Activated T-cell treated with anti-CD3 and anti-CD28 coated beads, Interleukin-2, amount 50 U/mL, for 24 hours (primary cell): ENCODE results near the gene ZNF503.

ENCODE experiments used
- DNase-seq: peaks from one replicate; pipeline ENCODE4 v3.0.0-alpha.2; 2020
- H3K27ac Mint-ChIP-seq: 2 replicates; pipeline ENCODE4 v1.8.0; 2020; ENCODE audit warnings: mild to moderate bottlenecking, mixed read lengths
- H3K27me3 Mint-ChIP-seq: 2 replicates; pipeline ENCODE4 v1.8.0; 2020; ENCODE audit warnings: mixed read lengths
- H3K36me3 Mint-ChIP-seq: 2 replicates; pipeline ENCODE4 v1.8.0; 2020; ENCODE audit warnings: low read depth, mixed read lengths
- H3K4me1 Mint-ChIP-seq: 2 replicates; pipeline ENCODE4 v1.8.0; 2020; ENCODE audit warnings: low read depth, mixed read lengths
- H3K4me3 Mint-ChIP-seq: 2 replicates; pipeline ENCODE4 v1.8.0; 2020; ENCODE audit warnings: mild to moderate bottlenecking, moderate library complexity, mixed read lengths
- H3K9me3 Mint-ChIP-seq: 2 replicates; pipeline ENCODE4 v1.8.0; 2020; ENCODE audit warnings: mixed read lengths

Gene ZNF503, protein sequence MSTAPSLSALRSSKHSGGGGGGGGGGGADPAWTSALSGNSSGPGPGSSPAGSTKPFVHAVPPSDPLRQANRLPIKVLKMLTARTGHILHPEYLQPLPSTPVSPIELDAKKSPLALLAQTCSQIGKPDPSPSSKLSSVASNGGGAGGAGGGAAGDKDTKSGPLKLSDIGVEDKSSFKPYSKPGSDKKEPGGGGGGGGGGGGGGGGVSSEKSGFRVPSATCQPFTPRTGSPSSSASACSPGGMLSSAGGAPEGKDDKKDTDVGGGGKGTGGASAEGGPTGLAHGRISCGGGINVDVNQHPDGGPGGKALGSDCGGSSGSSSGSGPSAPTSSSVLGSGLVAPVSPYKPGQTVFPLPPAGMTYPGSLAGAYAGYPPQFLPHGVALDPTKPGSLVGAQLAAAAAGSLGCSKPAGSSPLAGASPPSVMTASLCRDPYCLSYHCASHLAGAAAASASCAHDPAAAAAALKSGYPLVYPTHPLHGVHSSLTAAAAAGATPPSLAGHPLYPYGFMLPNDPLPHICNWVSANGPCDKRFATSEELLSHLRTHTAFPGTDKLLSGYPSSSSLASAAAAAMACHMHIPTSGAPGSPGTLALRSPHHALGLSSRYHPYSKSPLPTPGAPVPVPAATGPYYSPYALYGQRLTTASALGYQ

DNA sequence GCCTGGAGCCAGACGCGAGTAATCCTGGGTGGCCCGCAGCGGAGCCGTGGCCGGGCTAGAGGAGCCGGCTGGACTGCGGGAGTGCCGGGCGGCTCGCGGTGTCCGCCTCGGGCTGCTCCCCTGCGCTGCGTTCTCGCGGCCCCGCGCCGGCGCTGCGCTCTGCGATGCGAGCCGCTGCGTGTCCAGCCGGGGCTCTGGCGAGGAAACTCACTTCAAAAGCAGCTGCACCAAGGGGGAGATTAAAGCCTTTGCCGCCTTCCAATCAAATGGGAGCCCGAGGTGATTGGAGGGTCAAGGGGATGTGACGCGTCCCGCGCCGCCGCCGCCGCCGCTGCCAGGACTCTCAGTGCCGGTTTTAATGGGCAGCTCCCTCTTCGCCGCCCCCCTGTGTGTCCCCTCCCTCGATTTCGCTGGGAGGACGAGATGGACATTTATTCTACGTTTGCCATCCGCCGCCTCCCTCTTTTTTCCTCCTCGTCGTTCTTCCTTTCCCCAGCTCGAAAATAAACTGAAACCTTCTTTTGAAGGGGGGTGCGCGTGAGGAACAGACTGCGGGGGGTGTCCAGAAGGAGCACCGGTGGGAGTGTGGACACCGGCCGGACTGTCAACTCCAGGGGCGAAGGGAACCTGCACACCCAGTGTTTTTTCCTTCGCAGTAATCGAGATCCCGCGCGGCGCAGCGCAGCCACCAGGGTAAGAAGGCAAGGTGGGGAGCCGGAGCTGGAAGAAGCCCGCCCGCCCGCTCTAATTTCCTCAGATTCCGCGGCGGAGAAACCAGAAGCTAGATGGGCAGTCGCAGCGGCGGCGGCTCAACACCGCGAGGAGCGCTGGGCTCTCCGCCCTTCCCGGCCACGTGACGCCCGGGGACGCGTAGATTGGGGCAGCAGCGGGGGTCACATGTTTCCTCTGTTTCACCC lies at the start of gene ZNF503:
TSS of gene ZNF503 (minus strand) at position 196 of the 917 bp plus-strand sequence. CDS start 345 bp downstream, outside the sequence.
- peaks cover 78% of the 10 kb centered on the region for H3K27me3 Mint-ChIP-seq
- peak within 1 kb of the TSS; percentile 77 for H3K4me3 Mint-ChIP-seq
- no peaks in the 10 kb centered on the region for H3K9me3 Mint-ChIP-seq
- DNase-seq, result peak; percentile 60
- H3K4me1 Mint-ChIP-seq, result peaks cover 30% of the 10 kb centered on the region
- no peaks in the 10 kb centered on the region for H3K36me3 Mint-ChIP-seq
- peak within 1 kb of the TSS; percentile 22 for H3K27ac Mint-ChIP-seq

DNA sequence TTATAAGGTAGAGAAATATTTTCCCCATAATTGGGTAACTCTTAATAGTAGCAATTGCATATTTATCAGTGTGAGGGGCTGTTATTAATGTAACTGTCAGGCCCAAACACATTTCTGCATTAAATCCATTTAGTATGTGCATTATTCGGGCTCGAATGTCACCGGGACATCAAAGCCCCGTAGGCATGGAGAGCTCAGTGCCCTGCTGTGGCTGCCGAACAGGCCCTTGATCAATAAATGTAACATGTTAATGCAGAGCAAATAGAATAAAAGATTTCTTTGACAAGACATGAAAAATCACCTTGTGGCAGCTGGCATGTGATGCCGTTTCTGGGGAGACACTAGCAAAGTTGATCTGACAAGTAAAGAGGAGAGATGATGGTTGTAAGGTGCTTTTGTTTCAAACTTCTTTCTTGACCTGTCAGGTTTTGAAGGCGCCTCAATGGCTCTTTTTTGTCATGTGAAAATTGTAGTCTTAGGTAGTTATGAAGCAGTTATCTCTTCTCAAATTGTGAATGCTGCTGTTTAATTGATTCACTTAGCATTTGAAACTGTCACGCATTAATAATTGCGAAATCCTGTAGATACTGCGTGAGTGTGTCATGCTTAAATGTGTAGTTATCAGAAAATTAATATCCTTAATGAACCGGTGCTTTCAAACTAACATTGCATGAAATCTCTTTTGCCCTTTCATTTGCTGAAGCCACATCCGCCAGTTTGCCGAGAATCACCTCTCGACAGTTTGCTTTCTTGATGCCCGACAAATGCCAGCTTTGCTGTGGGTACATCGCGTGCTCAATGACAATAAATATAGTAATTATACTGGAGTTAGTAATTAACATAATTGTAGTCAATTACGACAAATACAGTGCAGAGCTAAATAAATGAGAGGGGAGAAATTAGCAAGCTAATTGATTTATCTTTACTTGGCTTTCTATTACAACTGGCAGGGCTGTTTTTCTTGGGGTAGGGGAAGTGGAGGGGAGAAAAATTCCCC lies 49.4 kb upstream of the ZNF503 start:
- Mint-ChIP-seq H3K27me3 (peaks cover 46% of the 10 kb centered on the region), H3K27ac (no peak overlapping the region), H3K9me3 (peaks cover 7% of the 10 kb centered on the region), H3K36me3 (no peaks in the 10 kb centered on the region), H3K4me1 (no peaks in the 10 kb centered on the region), H3K4me3 (no peak overlapping the region)
- no peak for DNase-seq

DNA sequence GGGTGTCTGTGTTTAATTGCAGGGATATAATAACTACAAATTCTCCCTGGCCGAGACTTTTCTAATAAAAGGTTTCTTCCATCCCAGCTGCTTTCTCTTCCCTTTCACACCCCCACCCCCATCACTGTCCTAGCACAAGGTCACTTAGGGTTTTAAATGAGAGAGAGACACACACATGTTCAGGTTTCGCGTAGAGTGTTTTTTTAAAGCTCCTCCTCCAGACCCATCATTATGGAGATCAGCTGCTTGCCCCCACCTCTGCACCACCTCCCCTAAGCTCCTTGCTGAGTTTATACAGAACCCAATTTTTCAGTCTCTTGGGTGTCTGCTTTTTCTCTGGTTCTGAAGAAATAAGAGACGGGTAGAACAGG lies 48.5 kb upstream of the ZNF503 start:
- Mint-ChIP-seq H3K27ac (no peak overlapping the region), H3K27me3 (peaks cover 46% of the 10 kb centered on the region), H3K9me3 (peaks cover 7% of the 10 kb centered on the region)

DNA sequence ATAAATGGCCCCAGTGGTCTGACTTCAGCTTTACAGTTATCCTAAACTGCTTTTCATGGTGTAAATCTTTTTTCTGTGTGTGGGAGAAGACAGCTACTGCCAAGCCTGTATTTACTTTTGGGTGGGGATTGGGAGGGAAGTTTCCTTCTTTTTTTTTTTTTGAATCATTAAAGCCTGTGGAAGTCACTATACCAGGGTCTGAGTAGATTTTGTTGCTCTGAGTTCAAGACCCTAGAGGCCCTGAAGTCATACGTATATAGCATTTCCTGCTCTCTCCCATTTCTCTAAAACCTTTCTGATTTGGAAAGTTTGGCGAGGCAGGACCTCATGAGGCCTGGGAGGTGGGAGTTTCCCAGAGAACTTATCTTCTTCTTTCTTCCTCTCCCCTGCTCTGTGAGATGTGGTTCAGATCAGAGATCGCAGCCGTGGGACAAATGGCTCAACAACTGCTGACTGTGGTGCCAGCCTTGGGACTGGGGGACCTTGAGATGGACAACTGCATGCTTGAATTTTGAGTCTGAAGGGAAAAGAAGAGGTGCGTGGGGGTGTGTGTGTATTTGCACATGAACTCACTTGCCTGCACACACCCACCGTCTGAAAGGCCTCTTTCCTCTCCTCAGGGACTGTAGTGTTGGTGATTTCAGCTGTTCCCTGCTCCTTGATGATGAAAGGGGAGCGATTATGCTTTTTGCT lies 48.0 kb upstream of the ZNF503 start:
- H3K27ac Mint-ChIP-seq, result no peak overlapping the region
- DNase-seq, result no peak

More for the DNA sequence above, 48.5 kb upstream of the ZNF503 start:
- no peak for DNase-seq
- Mint-ChIP-seq H3K4me3 (no peak overlapping the region), H3K36me3 (no peaks in the 10 kb centered on the region), H3K4me1 (no peaks in the 10 kb centered on the region)

DNA sequence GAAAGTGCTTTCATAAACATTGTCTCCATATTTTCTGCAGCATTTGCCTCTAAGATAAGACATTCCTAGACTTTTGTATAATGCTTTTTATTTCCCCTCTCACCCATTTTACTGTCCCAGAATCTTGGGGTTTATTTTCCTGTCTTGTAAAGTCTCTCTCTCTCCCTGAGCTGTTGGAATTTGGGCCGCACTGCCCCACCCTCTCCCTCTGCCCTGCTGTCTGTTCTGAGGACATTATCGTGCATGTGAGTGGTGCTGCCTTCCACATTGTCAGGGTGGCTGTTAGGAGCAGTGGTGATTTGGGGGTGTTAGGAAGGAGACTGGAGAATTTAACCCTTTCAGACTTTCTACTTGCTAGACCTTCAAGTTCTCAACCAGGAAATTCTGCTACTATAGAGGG lies 46.6 kb upstream of the ZNF503 start:
- no peak for DNase-seq
- H3K9me3 Mint-ChIP-seq, result peaks cover 15% of the 10 kb centered on the region
- no peaks in the 10 kb centered on the region for H3K36me3 Mint-ChIP-seq
- H3K27ac Mint-ChIP-seq, result no peak overlapping the region
- no peaks in the 10 kb centered on the region for H3K4me1 Mint-ChIP-seq
- no peak overlapping the region for H3K4me3 Mint-ChIP-seq
- H3K27me3 Mint-ChIP-seq, result peaks cover 39% of the 10 kb centered on the region

More for the DNA sequence above, 48.0 kb upstream of the ZNF503 start:
- no peaks in the 10 kb centered on the region for H3K36me3 Mint-ChIP-seq
- no peaks in the 10 kb centered on the region for H3K4me1 Mint-ChIP-seq
- H3K9me3 Mint-ChIP-seq, result peaks cover 7% of the 10 kb centered on the region
- no peak overlapping the region for H3K4me3 Mint-ChIP-seq
- H3K27me3 Mint-ChIP-seq, result peaks cover 46% of the 10 kb centered on the region

DNA sequence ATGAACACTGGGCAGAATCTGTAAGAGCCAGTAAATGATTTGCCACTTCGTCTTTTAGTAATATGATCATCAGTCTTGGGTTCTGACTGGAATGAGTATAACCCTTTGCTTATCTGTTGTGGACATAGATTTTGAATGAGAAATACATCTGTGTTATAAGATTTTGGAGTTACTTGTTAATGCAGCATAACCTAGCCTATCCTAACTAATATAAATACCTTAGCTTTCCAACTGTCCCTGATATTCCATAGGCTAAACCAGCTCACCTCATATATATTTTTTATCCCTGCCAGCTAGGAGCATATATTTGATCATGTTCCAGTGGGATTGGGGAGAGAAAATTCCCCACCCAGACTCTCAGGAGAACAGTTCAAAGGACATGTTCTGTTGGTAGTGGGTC lies 44.9 kb upstream of the ZNF503 start:
- Mint-ChIP-seq H3K9me3 (peaks cover 22% of the 10 kb centered on the region), H3K4me3 (no peak overlapping the region), H3K27ac (no peak overlapping the region), H3K27me3 (peaks cover 37% of the 10 kb centered on the region), H3K4me1 (no peaks in the 10 kb centered on the region), H3K36me3 (no peaks in the 10 kb centered on the region)
- DNase-seq, result no peak

DNA sequence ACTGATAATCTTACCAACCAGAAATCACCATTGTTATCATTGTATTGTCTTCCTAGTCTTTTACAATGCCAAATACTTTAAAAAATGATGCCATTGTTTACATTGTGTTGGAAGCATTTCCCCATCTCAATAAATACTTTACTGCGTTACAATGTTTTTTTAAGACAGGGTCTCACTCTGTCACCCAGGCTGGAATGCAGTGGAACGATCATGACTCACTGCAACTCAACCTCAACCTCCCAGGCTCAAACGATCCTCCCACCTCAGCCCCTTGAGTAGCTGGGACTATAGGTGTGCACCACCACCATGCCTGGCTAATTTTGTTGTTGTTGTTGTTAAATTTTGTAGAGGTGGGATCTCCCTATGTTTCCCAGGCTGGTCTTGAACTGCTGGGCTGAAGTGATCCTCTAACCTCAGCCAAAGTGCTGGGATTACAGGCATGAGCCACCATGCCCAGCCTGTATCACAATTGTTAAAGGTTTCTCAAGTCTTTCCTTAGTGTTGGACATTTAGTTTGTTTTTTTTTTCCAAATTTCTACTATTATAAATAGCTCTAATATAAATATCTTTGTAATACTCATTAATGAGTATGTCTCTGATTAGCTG lies 43.3 kb upstream of the ZNF503 start:
- Mint-ChIP-seq H3K4me3 (no peak overlapping the region), H3K27ac (no peak overlapping the region), H3K27me3 (peaks cover 28% of the 10 kb centered on the region), H3K4me1 (no peaks in the 10 kb centered on the region), H3K9me3 (peaks cover 22% of the 10 kb centered on the region), H3K36me3 (no peaks in the 10 kb centered on the region)
- DNase-seq, result no peak

DNA sequence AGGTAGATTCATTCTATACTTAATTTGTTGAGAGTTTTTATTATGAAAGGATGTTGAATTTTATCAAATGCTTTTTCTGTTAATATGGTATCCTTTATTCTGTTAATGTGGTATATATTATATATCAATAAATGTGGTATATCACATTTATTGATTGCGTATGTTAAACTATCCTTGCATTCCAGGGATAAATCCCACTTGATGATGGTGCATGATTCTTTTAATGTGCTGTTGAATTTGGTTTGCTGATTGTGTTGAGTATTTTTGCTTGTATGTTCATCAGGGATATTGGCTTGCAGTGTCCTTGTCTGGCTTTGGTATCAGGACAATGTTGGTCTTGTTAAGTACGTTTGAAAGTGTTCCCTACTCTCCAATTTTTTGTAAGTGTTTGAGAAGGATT lies 41.8 kb upstream of the ZNF503 start:
- peaks cover 31% of the 10 kb centered on the region for H3K27me3 Mint-ChIP-seq
- H3K4me3 Mint-ChIP-seq, result no peak overlapping the region
- no peaks in the 10 kb centered on the region for H3K36me3 Mint-ChIP-seq
- H3K9me3 Mint-ChIP-seq, result peaks cover 22% of the 10 kb centered on the region
- no peaks in the 10 kb centered on the region for H3K4me1 Mint-ChIP-seq
- no peak overlapping the region for H3K27ac Mint-ChIP-seq
- DNase-seq, result no peak

DNA sequence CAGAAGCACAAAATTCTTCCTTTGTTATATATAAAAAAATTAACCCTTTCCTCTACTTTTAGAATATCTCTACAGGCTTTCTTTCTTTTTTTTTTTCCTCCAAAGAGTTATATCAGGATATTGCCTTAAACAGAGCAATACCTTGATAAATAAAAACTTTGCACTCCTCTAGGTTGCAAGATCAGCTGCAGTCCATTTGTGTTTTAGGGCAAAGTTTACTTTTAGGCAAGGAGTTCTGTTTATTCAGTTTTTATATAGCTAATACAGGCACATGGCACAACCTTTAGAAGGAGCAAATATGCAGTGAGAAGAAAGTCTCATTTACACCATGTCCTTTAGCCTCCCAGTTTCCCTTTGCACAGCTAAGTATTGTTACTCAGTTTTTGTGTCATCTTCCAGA lies 40.1 kb upstream of the ZNF503 start:
- no peaks in the 10 kb centered on the region for H3K36me3 Mint-ChIP-seq
- no peaks in the 10 kb centered on the region for H3K4me1 Mint-ChIP-seq
- H3K27me3 Mint-ChIP-seq, result peaks cover 29% of the 10 kb centered on the region
- no peak for DNase-seq
- peaks cover 20% of the 10 kb centered on the region for H3K9me3 Mint-ChIP-seq
- H3K4me3 Mint-ChIP-seq, result no peak overlapping the region
- H3K27ac Mint-ChIP-seq, result no peak overlapping the region

DNA sequence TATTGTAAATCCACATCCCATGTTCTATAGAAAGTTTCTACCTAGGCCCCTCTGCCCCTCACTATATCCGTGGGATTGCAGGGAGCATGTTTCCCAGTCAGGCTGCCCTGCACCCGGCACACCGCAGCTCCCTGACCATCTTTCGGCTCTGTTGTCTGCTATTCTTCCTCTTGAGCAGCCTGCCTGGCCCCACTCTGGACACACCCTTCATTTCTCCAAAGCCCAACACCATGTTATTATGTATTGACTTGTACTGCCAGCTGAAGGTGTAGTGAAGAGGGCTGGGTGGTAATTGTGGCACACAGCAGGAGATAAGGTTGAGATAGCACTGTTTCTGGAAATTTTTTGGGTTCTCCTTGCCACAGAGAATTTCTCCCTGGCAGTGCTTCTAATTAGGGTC lies 39.6 kb upstream of the ZNF503 start:
- Mint-ChIP-seq H3K27me3 (peaks cover 30% of the 10 kb centered on the region), H3K4me3 (no peak overlapping the region), H3K9me3 (peaks cover 15% of the 10 kb centered on the region), H3K4me1 (no peaks in the 10 kb centered on the region), H3K27ac (no peak overlapping the region), H3K36me3 (no peaks in the 10 kb centered on the region)
- no peak for DNase-seq

DNA sequence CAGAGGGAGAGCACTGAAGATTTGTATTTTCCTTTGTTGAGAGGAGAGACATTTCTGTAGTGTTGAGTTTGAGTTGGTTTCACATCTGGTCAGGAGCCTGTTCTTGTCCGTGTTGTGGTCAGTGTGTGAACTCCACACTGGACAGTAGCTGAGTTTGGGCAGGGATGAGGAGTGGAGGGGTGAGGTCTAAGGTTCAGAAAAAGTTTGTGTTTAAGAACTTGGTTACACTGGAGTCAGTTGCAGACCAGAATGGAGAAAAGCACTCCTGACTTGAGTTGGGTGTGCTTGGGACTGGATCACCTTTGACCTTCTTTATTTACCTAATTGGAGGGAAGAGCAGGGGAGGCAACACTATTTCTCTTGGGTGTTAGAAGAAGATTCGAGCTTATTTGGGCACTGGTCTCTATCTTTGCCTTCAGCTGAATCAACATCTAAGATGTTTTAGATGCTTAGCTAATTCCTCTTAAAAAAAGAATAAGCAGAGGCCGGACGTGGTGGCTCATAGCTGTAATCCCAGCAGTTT lies 38.8 kb upstream of the ZNF503 start:
- no peak for DNase-seq
- H3K4me1 Mint-ChIP-seq, result no peaks in the 10 kb centered on the region
- no peaks in the 10 kb centered on the region for H3K36me3 Mint-ChIP-seq
- H3K27ac Mint-ChIP-seq, result no peak overlapping the region
- H3K9me3 Mint-ChIP-seq, result peaks cover 15% of the 10 kb centered on the region
- H3K27me3 Mint-ChIP-seq, result peaks cover 35% of the 10 kb centered on the region
- H3K4me3 Mint-ChIP-seq, result no peak overlapping the region

DNA sequence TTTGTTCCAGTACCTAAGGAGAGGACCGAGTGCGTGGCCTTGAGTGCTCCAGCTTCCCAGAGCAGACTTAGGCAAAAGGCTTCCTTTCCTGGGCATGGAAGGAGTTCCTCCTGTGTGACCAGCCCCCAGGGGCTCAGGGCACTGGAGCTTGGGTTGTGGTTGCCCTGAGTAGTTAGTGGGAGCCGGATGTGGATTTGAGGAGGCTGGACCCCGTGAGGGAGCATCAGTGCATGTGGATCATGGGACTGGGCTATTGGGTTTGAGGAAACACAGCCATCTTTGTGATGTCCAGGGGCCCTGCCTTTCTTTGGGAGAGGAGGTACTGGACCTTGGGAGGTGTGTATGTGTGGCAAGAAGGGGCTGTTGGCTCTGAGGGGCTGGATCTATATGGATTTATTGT lies 38.2 kb upstream of the ZNF503 start:
- H3K4me3 Mint-ChIP-seq, result no peak overlapping the region
- H3K27ac Mint-ChIP-seq, result no peak overlapping the region
- no peak for DNase-seq
- peaks cover 15% of the 10 kb centered on the region for H3K9me3 Mint-ChIP-seq
- H3K27me3 Mint-ChIP-seq, result peaks cover 39% of the 10 kb centered on the region
- H3K4me1 Mint-ChIP-seq, result no peaks in the 10 kb centered on the region
- no peaks in the 10 kb centered on the region for H3K36me3 Mint-ChIP-seq

DNA sequence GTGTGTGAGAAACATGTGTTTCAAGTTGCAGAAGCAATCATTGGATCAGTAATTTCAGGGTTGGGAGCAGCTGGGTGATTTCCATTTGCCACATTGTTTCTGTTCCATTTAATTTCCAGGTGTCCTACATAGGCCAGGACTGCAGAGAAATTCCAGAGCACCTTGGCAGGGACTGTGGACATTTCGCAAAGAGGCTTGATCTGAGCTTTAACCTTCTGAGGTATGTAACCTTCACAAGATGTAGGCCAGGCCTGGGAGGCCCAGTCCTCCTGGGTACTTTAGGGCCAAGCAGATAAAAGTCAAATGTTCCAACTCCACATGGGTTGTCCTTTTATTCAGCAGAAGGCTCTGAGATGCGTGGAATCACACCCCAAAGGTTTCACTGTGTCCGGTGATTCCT lies 36.7 kb upstream of the ZNF503 start:
- peaks cover 53% of the 10 kb centered on the region for H3K27me3 Mint-ChIP-seq
- peaks cover 8% of the 10 kb centered on the region for H3K9me3 Mint-ChIP-seq
- no peak overlapping the region for H3K27ac Mint-ChIP-seq
- no peak overlapping the region for H3K4me3 Mint-ChIP-seq
- no peaks in the 10 kb centered on the region for H3K36me3 Mint-ChIP-seq
- DNase-seq, result no peak
- no peaks in the 10 kb centered on the region for H3K4me1 Mint-ChIP-seq
